ENCODE measurements around the gene PPM1J. TPM values are rescaled to one million over a fixed set of nuclear protein-coding genes. Genes with fewer than 3 reads are reported as not detected.

Gene PPM1J
- total and polyA plus RNA-seq, 2 of the 8 experiments (the other 6 are each of a cell fraction or from before 2014, with no cell fraction given) = 19.4 to 31.6 TPM

GRCh38 chr1:112710586-112710985 lies 4.5 kb downstream of the PPM1J start (continued):
- no peak for TF ChIP-seq CHD7 (IDR thresholded peaks at IDR 0.05; ENCODE audit: insufficient replicate concordance, low read length)
- TF ChIP-seq, protein P1, sequence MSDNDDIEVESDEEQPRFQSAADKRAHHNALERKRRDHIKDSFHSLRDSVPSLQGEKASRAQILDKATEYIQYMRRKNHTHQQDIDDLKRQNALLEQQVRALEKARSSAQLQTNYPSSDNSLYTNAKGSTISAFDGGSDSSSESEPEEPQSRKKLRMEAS (IDR thresholded peaks at IDR 0.05) = no peak
- TF ChIP-seq SP4 (IDR thresholded peaks at IDR 0.05; ENCODE audit: low read length) = no peak
- TF ChIP-seq, protein P2, sequence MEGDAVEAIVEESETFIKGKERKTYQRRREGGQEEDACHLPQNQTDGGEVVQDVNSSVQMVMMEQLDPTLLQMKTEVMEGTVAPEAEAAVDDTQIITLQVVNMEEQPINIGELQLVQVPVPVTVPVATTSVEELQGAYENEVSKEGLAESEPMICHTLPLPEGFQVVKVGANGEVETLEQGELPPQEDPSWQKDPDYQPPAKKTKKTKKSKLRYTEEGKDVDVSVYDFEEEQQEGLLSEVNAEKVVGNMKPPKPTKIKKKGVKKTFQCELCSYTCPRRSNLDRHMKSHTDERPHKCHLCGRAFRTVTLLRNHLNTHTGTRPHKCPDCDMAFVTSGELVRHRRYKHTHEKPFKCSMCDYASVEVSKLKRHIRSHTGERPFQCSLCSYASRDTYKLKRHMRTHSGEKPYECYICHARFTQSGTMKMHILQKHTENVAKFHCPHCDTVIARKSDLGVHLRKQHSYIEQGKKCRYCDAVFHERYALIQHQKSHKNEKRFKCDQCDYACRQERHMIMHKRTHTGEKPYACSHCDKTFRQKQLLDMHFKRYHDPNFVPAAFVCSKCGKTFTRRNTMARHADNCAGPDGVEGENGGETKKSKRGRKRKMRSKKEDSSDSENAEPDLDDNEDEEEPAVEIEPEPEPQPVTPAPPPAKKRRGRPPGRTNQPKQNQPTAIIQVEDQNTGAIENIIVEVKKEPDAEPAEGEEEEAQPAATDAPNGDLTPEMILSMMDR (IDR thresholded peaks at IDR 0.05; ENCODE audit: control extremely low read depth in 1 of 3, insufficient read depth in 1 of 3, low read depth in 1 of 3, low read length in 3 of 3) = no peak
- TF ChIP-seq GABPA (IDR thresholded peaks at IDR 0.05; ENCODE audit: borderline replicate concordance, insufficient read depth, low read length) = no peak
- TF ChIP-seq TAF7 (optimal IDR thresholded peaks at IDR 0.05; ENCODE audit: borderline replicate concordance, low read depth, low read length) = no peak
- TF ChIP-seq, protein P3, sequence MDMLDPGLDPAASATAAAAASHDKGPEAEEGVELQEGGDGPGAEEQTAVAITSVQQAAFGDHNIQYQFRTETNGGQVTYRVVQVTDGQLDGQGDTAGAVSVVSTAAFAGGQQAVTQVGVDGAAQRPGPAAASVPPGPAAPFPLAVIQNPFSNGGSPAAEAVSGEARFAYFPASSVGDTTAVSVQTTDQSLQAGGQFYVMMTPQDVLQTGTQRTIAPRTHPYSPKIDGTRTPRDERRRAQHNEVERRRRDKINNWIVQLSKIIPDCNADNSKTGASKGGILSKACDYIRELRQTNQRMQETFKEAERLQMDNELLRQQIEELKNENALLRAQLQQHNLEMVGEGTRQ (IDR thresholded peaks at IDR 0.05; ENCODE audit: low read length) = no peak

Data from H1 (cell line).